Neural progenitor cell (in vitro differentiated cells): ENCODE data around the gene RPRD2. TPM values are rescaled to one million over a fixed set of nuclear protein-coding genes. Genes with fewer than 3 reads are reported as not detected.

Experiments used
- DNase-seq: peaks from one replicate; pipeline ENCODE4 v3.0.0-alpha.2; 2016; ENCODE audit warnings: low spot score
- H2AFZ ChIP-seq: fragments of 200-600 bp; sonication (generic); replicated peaks from 2 replicates; pipeline ENCODE4 v1.6.1; 2016; ENCODE audit warnings: antibody characterized with exemption
- H3F3A ChIP-seq: fragments of 200-600 bp; sonication (generic); 2 replicates; pipeline ENCODE4 v1.6.1; 2016; ENCODE audit warnings: antibody characterized with exemption, low read depth
- H3K27ac ChIP-seq: fragments of 200-600 bp; sonication (generic); 2 replicates; pipeline ENCODE4 v1.5.1; 2016; ENCODE audit warnings: mild to moderate bottlenecking
- H3K27me3 ChIP-seq: fragments of 200-600 bp; sonication (generic); 2 replicates; pipeline ENCODE4 v1.6.1; 2016; ENCODE audit warnings: mild to moderate bottlenecking, moderate library complexity
- H3K36me3 ChIP-seq: fragments of 200-600 bp; sonication (generic); 2 replicates; pipeline ENCODE4 v1.5.1; 2016
- H3K4me1 ChIP-seq: fragments of 200-600 bp; sonication (generic); 2 replicates; pipeline ENCODE4 v1.6.1; 2016; ENCODE audit warnings: mixed run types
- H3K4me2 ChIP-seq: fragments of 200-600 bp; sonication (generic); 2 replicates; pipeline ENCODE4 v1.6.1; 2016
- H3K4me3 ChIP-seq: fragments of 200-600 bp; sonication (generic); 2 replicates; pipeline ENCODE4 v1.5.1; 2016
- H3K79me2 ChIP-seq: fragments of 200-600 bp; sonication (generic); 2 replicates; pipeline ENCODE4 v1.6.1; 2016; ENCODE audit warnings: low read depth
- H3K9ac ChIP-seq: fragments of 200-600 bp; sonication (generic); 2 replicates; pipeline ENCODE4 v1.6.1; 2016
- H3K9me3 ChIP-seq: fragments of 200-600 bp; sonication (generic); 2 replicates; pipeline ENCODE4 v1.5.1; 2016; ENCODE audit warnings: low read depth
- H4K20me1 ChIP-seq: fragments of 200-600 bp; sonication (generic); 2 replicates; pipeline ENCODE4 v1.6.1; 2016; ENCODE audit warnings: low read depth
- H3K27ac Mint-ChIP-seq: 3 replicates; pipeline ENCODE4 v1.8.0; 2021; ENCODE audit warnings: mixed read lengths
- H3K27me3 Mint-ChIP-seq: 2 replicates; pipeline ENCODE4 v1.8.0; 2022; ENCODE audit warnings: low read depth, mild to moderate bottlenecking, inconsistent platforms, moderate library complexity, mixed read lengths; ENCODE audit not compliant: insufficient read depth
- H3K36me3 Mint-ChIP-seq: 3 replicates; pipeline ENCODE4 v1.8.0; 2021; ENCODE audit warnings: mixed read lengths
- H3K4me1 Mint-ChIP-seq: 3 replicates; pipeline ENCODE4 v1.8.0; 2021; ENCODE audit warnings: mixed read lengths
- H3K4me3 Mint-ChIP-seq: 3 replicates; pipeline ENCODE4 v1.8.0; 2021; ENCODE audit warnings: mild to moderate bottlenecking, moderate library complexity, mixed read lengths
- H3K9me3 Mint-ChIP-seq: 3 replicates; pipeline ENCODE4 v1.8.0; 2020; ENCODE audit warnings: mixed read lengths
- CTCF ChIP-seq: fragments of 200-600 bp; sonication (generic); IDR thresholded peaks from 2 replicates; pipeline ENCODE4 v1.5.1; 2017; ENCODE audit warnings: antibody characterized with exemption, mild to moderate bottlenecking
- EZH2 ChIP-seq: fragments of 200-600 bp; sonication (generic); IDR thresholded peaks from 2 replicates; pipeline ENCODE4 v1.6.1; 2017; ENCODE audit warnings: antibody characterized with exemption, mild to moderate bottlenecking, moderate library complexity
- EZH2phosphoT487 ChIP-seq: fragments of 200-600 bp; sonication (generic); IDR thresholded peaks from 2 replicates; pipeline ENCODE4 v1.6.1; 2017; ENCODE audit warnings: antibody characterized with exemption
- total RNA-seq: library from RNA; depleted of rRNA; stranded (reverse); fragments of >200 nt; gene quantifications from 2 replicates; pipeline ENCODE4 v1.2.3, GENCODE V29; 2015; ENCODE audit warnings: low replicate concordance

Gene RPRD2
- total RNA-seq, 1 donor from 2014 or later, result 20.0 TPM

GRCh38 chr1:150409504-150410362 is 45.8 kb downstream of the RPRD2 start:
- Histone ChIP-seq H2AFZ (no peak overlapping the region), H3K27ac (no peak overlapping the region), H3K9ac (no peak overlapping the region), H3K79me2 (peaks cover 98% of the 10 kb centered on the region), H3K9me3 (no peaks in the 10 kb centered on the region), H3K4me2 (no peak overlapping the region), H3K27me3 (no peaks in the 10 kb centered on the region), H3F3A (no peaks in the 10 kb centered on the region), H3K36me3 (no peaks in the 10 kb centered on the region), H4K20me1 (peaks cover 77% of the 10 kb centered on the region), H3K4me3 (no peak overlapping the region), H3K4me1 (no peaks in the 10 kb centered on the region)
- no peak overlapping the region for H3K4me3 Mint-ChIP-seq
- peaks cover 2% of the 10 kb centered on the region for H3K27me3 Mint-ChIP-seq
- no peak for DNase-seq
- H3K4me1 Mint-ChIP-seq, result peaks cover 3% of the 10 kb centered on the region
- H3K36me3 Mint-ChIP-seq, result peaks cover 2% of the 10 kb centered on the region
- TF ChIP-seq EZH2 (no peak), CTCF (no peak), EZH2phosphoT487 (no peak)
- no peaks in the 10 kb centered on the region for H3K9me3 Mint-ChIP-seq
- H3K27ac Mint-ChIP-seq, result no peak overlapping the region

GRCh38 chr1:150410582-150411101 is 46.7 kb downstream of the RPRD2 start:
- H3K79me2 ChIP-seq, result peaks cover 97% of the 10 kb centered on the region
- Mint-ChIP-seq H3K27me3 (peaks cover 2% of the 10 kb centered on the region), H3K27ac (no peak overlapping the region), H3K4me1 (peaks cover 3% of the 10 kb centered on the region), H3K4me3 (no peak overlapping the region), H3K9me3 (no peaks in the 10 kb centered on the region), H3K36me3 (peaks cover 2% of the 10 kb centered on the region)
- H3K4me3 ChIP-seq, result no peak overlapping the region
- no peaks in the 10 kb centered on the region for H3K4me1 ChIP-seq
- DNase-seq, result no peak
- no peak overlapping the region for H2AFZ ChIP-seq
- H3K36me3 ChIP-seq, result no peaks in the 10 kb centered on the region
- peaks cover 72% of the 10 kb centered on the region for H4K20me1 ChIP-seq
- no peak overlapping the region for H3K4me2 ChIP-seq
- H3K9ac ChIP-seq, result no peak overlapping the region
- TF ChIP-seq EZH2 (no peak), EZH2phosphoT487 (no peak), CTCF (no peak)
- H3K27ac ChIP-seq, result no peak overlapping the region
- H3F3A ChIP-seq, result no peaks in the 10 kb centered on the region
- H3K27me3 ChIP-seq, result no peaks in the 10 kb centered on the region
- H3K9me3 ChIP-seq, result no peaks in the 10 kb centered on the region

- Histone ChIP-seq H3K4me2 (no peak overlapping the region), H3K4me1 (no peaks in the 10 kb centered on the region), H3K36me3 (peaks cover 9% of the 10 kb centered on the region), H3K9me3 (no peaks in the 10 kb centered on the region), H3K79me2 (peaks cover 71% of the 10 kb centered on the region), H3F3A (peaks cover 4% of the 10 kb centered on the region), H2AFZ (no peak overlapping the region), H3K27me3 (no peaks in the 10 kb centered on the region), H3K27ac (no peak overlapping the region), H3K9ac (no peak overlapping the region), H4K20me1 (peaks cover 44% of the 10 kb centered on the region), H3K4me3 (no peak overlapping the region)
- Mint-ChIP-seq H3K4me3 (no peak overlapping the region), H3K9me3 (no peaks in the 10 kb centered on the region), H3K4me1 (peaks cover 3% of the 10 kb centered on the region), H3K27ac (no peak overlapping the region), H3K36me3 (peaks cover 16% of the 10 kb centered on the region), H3K27me3 (peaks cover 2% of the 10 kb centered on the region)
- TF ChIP-seq EZH2 (no peak), EZH2phosphoT487 (no peak), CTCF (no peak)
- DNase-seq, result no peak
Measured at GRCh38 chr1:150414592-150414991, 50.6 kb downstream of the RPRD2 start.
